ENCODE data around the gene OR6Q1.

- TF ChIP-seq YY1 (IDR thresholded peaks at IDR 0.05; ENCODE audit: low read depth) = no peak
- no peak for TF ChIP-seq RAD21 (IDR thresholded peaks at IDR 0.05; ENCODE audit: low read depth)
- no peak for TF ChIP-seq EGR1 (IDR thresholded peaks at IDR 0.05)
- TF ChIP-seq EP300 (IDR thresholded peaks at IDR 0.05; ENCODE audit: borderline replicate concordance) = no peak
- TF ChIP-seq TEAD4 (IDR thresholded peaks at IDR 0.05) = no peak
- no peak for TF ChIP-seq CREB1 (IDR thresholded peaks at IDR 0.05; ENCODE audit: low read depth)
- no peak for TF ChIP-seq TAF1 (IDR thresholded peaks at IDR 0.05; ENCODE audit: low read depth)
- TF ChIP-seq, protein P1, sequence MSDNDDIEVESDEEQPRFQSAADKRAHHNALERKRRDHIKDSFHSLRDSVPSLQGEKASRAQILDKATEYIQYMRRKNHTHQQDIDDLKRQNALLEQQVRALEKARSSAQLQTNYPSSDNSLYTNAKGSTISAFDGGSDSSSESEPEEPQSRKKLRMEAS (IDR thresholded peaks at IDR 0.05) = no peak
- TF ChIP-seq REST (IDR thresholded peaks at IDR 0.05; ENCODE audit: low read depth) = no peak
- TF ChIP-seq TCF12 (IDR thresholded peaks at IDR 0.05; ENCODE audit: low read depth) = no peak
- peak; percentile 27; the same call in 1 of the 2 replicates for TF ChIP-seq NFIC (IDR thresholded peaks at IDR 0.05)
- TF ChIP-seq ZBTB7A (IDR thresholded peaks at IDR 0.05; ENCODE audit: low read depth) = no peak
- TF ChIP-seq CEBPB (IDR thresholded peaks at IDR 0.05) = no peak
- TF ChIP-seq FOXM1 (IDR thresholded peaks at IDR 0.05; ENCODE audit: borderline replicate concordance, low read depth) = no peak
These were observed 27.7 kb downstream of the OR6Q1 start for GRCh38 chr11:58058276-58059006.

Data from Ishikawa (cell line).